Spleen (tissue), 11 donors: ENCODE results near the gene SLC27A3. TPM values are rescaled to one million over a fixed set of nuclear protein-coding genes. Genes with fewer than 3 reads are reported as not detected.
A peak's percentile ranks its signal among the peaks of the same experiment; 100 is the strongest.
"Not testable (repeated sequence)": the region's sequence is repeated elsewhere in the genome, so short reads cannot be mapped to it uniquely, and the experiment has no call there.

Source experiments
- DNase-seq: peaks from one replicate; pipeline ENCODE4 v3.0.0-alpha.2; 2020
- H3K27ac ChIP-seq, 8 donors: fragments of 200-600 bp; sonication (generic) in 7 of 8; 1 replicate in 4 of 8; 2 replicates in 4 of 8; pipeline versions ENCODE4 v1.5.0 to v1.8.0; 2016 to 2021; ENCODE audit warnings: inconsistent platforms in 4 of 8, mild to moderate bottlenecking in 4 of 8, moderate library complexity in 1 of 8
- H3K27me3 ChIP-seq, 7 donors: fragments of 200-600 bp; sonication (generic) in 6 of 7; replicated peaks in 1 of 7; 1 replicate in 4 of 7; 2 replicates in 3 of 7; pipeline versions ENCODE4 v1.5.0 to v1.8.0; 2016 to 2021; ENCODE audit warnings: inconsistent platforms in 3 of 7, mild to moderate bottlenecking in 1 of 7
- H3K36me3 ChIP-seq, 6 donors: fragments of 200-600 bp; sonication (generic) in 5 of 6; 1 replicate in 4 of 6; 2 replicates in 2 of 6; pipeline versions ENCODE4 v1.5.0 to v1.8.0; 2016 to 2021; ENCODE audit warnings: inconsistent platforms in 2 of 6
- H3K4me1 ChIP-seq, 6 donors: fragments of 200-600 bp; sonication (generic) in 5 of 6; 1 replicate in 3 of 6; 2 replicates in 3 of 6; pipeline versions ENCODE4 v1.5.0 to v1.8.0; 2016 to 2021; ENCODE audit warnings: inconsistent platforms in 3 of 6
- H3K4me3 ChIP-seq, 8 donors: fragments of 200-600 bp; sonication (generic) in 7 of 8; 1 replicate in 4 of 8; 2 replicates in 4 of 8; pipeline versions ENCODE4 v1.5.0 to v1.8.0; 2016 to 2021; ENCODE audit warnings: inconsistent platforms in 4 of 8, mild to moderate bottlenecking in 4 of 8, moderate library complexity in 2 of 8
- H3K9me3 ChIP-seq, 8 donors: fragments of 200-600 bp; sonication (generic) in 7 of 8; 1 replicate in 4 of 8; 2 replicates in 4 of 8; pipeline versions ENCODE4 v1.5.0 to v1.8.0; 2016 to 2021; ENCODE audit warnings: inconsistent platforms in 4 of 8
- CTCF ChIP-seq, 11 experiments: fragments of 200-600 bp in 7 of 11; fragments of 450-650 bp in 4 of 11; sonication (generic) in 4 of 11; IDR thresholded peaks in 8 of 11; conservative IDR thresholded peaks in 3 of 11; 1 replicate in 7 of 11; 2 replicates in 4 of 11; pipeline versions ENCODE4 v1.4.0 to v1.8.0; 2016 to 2021; ENCODE audit warnings: antibody characterized with exemption in 11 of 11, inconsistent platforms in 4 of 11, mild to moderate bottlenecking in 1 of 11
- POLR2A ChIP-seq, 3 donors: fragments of 450-650 bp; IDR thresholded peaks; one replicate each; pipeline ENCODE4 v1.5.1; 2017; ENCODE audit warnings: antibody characterized with exemption in 3 of 3, mild to moderate bottlenecking in 1 of 3
- POLR2AphosphoS5 ChIP-seq, 3 donors: sonication (generic); formaldehyde crosslinking; IDR thresholded peaks; one replicate each; pipeline ENCODE4 v1.5.1; 2017; ENCODE audit warnings: antibody characterized with exemption in 3 of 3
- WGBS, 5 donors: extraction: QIAGEN DNeasy Blood & Tissue Kit in 3 of 5; methylation state at CpG; one replicate each; pipeline versions ENCODE4 v1.1.5 to v1.1.7; 2013 to 2018; 5-methylcytosine and 5-hydroxymethylcytosine counted together
- intact Hi-C: fragments of 100-400 bp; cut with DNase I; formaldehyde crosslinking; loops from one replicate; pipeline ENCODE4 v1.15.0; 2023; ENCODE audit warnings: low total_unique reads
- polyA plus RNA-seq, 3 donors: library from polyadenylated mRNA; stranded (reverse); fragments of 200-250 nt; gene quantifications; one replicate each; pipeline ENCODE4 v1.2.1, GENCODE V29; 2013
- total RNA-seq, 7 donors: library from RNA; depleted of rRNA in 3 of 7; stranded (reverse); fragments of >200 nt in 3 of 7; fragmentation: NEBNext Ultra II Directional in 4 of 7; extraction: Animal tissue kit (Norgen Biotek cat#: 25700) in 4 of 7; gene quantifications; one replicate each; pipeline versions ENCODE4 v1.1.0 to v1.2.1, GENCODE V29; 2016 to 2021
- donor health status: healthy with polysubstance abuse.
- donor health status: DM: no; HTN: no; CAD: no; lungs with moderate emphysema.
- donor health status: DM: no; HTN: no; CAD: no.
- donor health status: Bipolar disorder and iron deficiency.
- donor health status: healthy.
- donor health status: DM: no; HTN: no; CAD: no.
- donor health status: DM: yes; HTN: yes; CAD: no.

The SLC27A3 gene
- total and polyA plus RNA-seq, 10 donors, result 11.1 to 54.5 (median 21.9) TPM

- intact Hi-C loops, result no loop called here
- Histone ChIP-seq H3K9me3 (no peaks in the 10 kb centered on the region), H3K4me1 (peaks cover 0 to 18% (median 7%) of the 10 kb centered on the region in 6 donors), H3K27ac (no peak overlapping the region), H3K4me3 (no peak overlapping the region), H3K27me3 (no peaks in the 10 kb centered on the region), H3K36me3 (peaks cover 0 to 100% (median 86%) of the 10 kb centered on the region in 6 donors)
- WGBS, 5 donors, result 95 to 99% (median 97%) methylated on average over 4 of the region's 4 CpGs
- no peak for DNase-seq
- no peak for TF ChIP-seq POLR2A (IDR thresholded peaks at IDR 0.05)
- no peak for TF ChIP-seq POLR2AphosphoS5 (IDR thresholded peaks at IDR 0.05)
- TF ChIP-seq CTCF (IDR thresholded peaks at IDR 0.05 in 8 of 11, conservative IDR thresholded peaks at IDR 0.05 in 3 of 11), result no peak
Measured at GRCh38 chr1:153760440-153760839, 14.8 kb upstream of the SLC27A3 start.

- no peaks in the 10 kb centered on the region for H3K9me3 ChIP-seq
- peaks cover 0 to 18% (median 7%) of the 10 kb centered on the region in 6 donors for H3K4me1 ChIP-seq
- no peaks in the 10 kb centered on the region for H3K27me3 ChIP-seq
- peak overlapping the region in 3 of 8 donors; percentile 11 to 51 (median 37) for H3K27ac ChIP-seq
- peak; percentile 47 for DNase-seq
- peaks cover 0 to 100% (median 80%) of the 10 kb centered on the region in 6 donors for H3K36me3 ChIP-seq
- peak in 1 of 3 donors; percentile 72 for TF ChIP-seq POLR2AphosphoS5 (IDR thresholded peaks at IDR 0.05)
- TF ChIP-seq POLR2A (IDR thresholded peaks at IDR 0.05), result no peak
- no peak for TF ChIP-seq CTCF (IDR thresholded peaks at IDR 0.05 in 8 of 11, conservative IDR thresholded peaks at IDR 0.05 in 3 of 11)
- intact Hi-C loops, result no loop called here
- no peak overlapping the region for H3K4me3 ChIP-seq
- 63 to 82% (median 72%) methylated on average over 7 of the region's 7 CpGs for WGBS, 5 donors
Measured at GRCh38 chr1:153763365-153764225, 11.6 kb upstream of the SLC27A3 start.

- TF ChIP-seq POLR2AphosphoS5 (IDR thresholded peaks at IDR 0.05) (no peak), CTCF (IDR thresholded peaks at IDR 0.05 in 8 of 11, conservative IDR thresholded peaks at IDR 0.05 in 3 of 11) (no peak), POLR2A (IDR thresholded peaks at IDR 0.05) (no peak)
- no peak overlapping the region for H3K4me3 ChIP-seq
- peaks cover 0 to 18% (median 7%) of the 10 kb centered on the region in 6 donors for H3K4me1 ChIP-seq
- WGBS, 5 donors, result 91 to 98% (median 94%) methylated on average over 5 of the region's 5 CpGs
- no peaks in the 10 kb centered on the region for H3K9me3 ChIP-seq
- peaks cover 0 to 100% (median 80%) of the 10 kb centered on the region in 6 donors for H3K36me3 ChIP-seq
- DNase-seq, result peak; percentile 21
- peak overlapping the region in 2 of 8 donors; percentile 37 to 44 for H3K27ac ChIP-seq
- intact Hi-C loops, result no loop called here
- H3K27me3 ChIP-seq, result no peaks in the 10 kb centered on the region
Measured at GRCh38 chr1:153764310-153764709, 10.9 kb upstream of the SLC27A3 start.

- 93 to 96% (median 94%) methylated on average over 10 of the region's 10 CpGs for WGBS, 5 donors
- intact Hi-C loops, H3K27me3 ChIP-seq, H3K9me3 ChIP-seq, H3K27ac ChIP-seq, H3K4me3 ChIP-seq: not testable (repeated sequence)
- Histone ChIP-seq H3K4me1 (peaks cover 10 to 35% (median 23%) of the 10 kb centered on the region in 6 donors), H3K36me3 (peaks cover 3 to 100% (median 75%) of the 10 kb centered on the region in 6 donors)
- DNase-seq, result peak; percentile 23
Measured at GRCh38 chr1:153766663-153767062, 8.5 kb upstream of the SLC27A3 start.
